GM18526 (cell line): ENCODE measurements around the gene SPP1.

Source experiments
- POLR2A ChIP-seq: IDR thresholded peaks from 3 replicates; pipeline ENCODE4 v1.6.1; 2011; ENCODE audit not compliant: insufficient read length; ENCODE audit errors: extremely low read depth

The SPP1 gene

DNA sequence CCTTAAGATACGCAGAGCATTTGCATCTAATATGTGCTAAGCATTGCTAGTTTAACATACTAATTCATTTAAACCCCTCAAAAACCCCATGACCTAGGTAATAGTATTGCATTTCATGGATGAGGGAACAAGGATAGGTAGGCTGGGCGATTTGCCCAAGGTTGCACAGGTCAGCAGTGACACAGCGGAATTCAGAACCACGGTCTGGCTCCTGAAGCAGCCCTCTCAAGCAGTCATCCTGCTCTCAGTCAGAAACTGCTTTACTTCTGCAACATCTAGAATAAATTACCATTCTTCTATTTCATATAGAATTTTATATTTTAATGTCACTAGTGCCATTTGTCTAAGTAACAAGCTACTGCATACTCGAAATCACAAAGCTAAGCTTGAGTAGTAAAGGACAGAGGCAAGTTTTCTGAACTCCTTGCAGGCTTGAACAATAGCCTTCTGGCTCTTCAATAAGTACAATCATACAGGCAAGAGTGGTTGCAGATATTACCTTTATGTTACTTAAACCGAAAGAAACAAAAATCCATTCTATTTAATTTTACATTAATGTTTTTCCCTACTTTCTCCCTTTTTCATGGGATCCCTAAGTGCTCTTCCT lies 555 bp upstream of the SPP1 start:
- TF ChIP-seq POLR2A: no peak

DNA sequence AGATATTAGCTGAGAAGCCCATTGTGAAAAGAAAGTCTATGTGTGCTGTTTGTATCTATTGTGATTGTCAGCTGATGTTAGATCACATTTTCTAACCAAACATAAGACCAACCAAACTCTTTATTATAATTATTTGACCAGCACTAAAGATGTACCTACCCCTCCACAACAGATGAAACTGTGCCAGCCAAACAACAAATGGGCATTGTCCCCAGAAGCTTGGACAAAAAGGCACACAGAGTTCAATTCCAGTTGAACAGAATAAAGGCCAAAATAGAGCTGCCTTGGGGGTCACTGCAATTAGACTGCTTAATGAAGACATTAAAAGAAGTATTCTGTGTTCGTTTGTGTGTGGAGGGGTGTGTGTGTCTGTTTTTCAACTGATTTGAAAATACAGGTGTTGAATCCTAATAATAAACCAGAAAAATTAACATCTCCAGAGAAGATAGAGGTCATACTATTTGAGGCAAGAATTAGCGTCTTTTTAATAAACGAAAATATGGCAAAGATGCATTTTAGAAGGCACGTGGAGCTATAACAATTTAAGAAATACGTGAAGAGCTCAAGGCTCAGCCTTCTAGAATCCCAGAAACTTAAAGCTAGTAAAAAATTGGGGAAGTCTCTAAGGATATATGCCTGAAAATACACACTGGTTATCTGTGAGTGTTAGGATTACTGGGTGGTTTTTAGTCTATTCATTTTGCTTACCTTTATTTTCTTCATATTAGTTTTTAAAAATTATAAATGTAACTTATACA lies 2.2 kb downstream of the SPP1 start:
- TF ChIP-seq POLR2A: no peak

DNA sequence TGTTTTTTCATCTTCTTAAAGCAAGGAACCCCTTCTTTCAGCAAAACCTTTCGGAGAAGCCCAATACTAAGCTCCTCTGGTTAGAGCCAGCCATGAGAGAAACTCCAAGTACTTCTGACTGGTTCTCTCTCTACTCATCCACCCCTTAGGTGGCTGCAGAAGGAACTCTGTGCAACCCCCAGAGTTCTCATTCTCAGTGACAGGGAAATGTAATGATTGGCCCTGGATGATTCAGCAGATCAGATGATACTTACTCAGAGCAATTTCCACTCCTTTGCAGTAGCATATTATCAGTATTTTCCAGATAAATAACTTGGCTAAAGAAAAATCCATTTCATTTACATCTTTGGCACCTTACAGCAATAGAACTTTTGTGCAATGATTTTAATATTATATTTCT lies 3.2 kb downstream of the SPP1 start:
- no peak for TF ChIP-seq POLR2A

DNA sequence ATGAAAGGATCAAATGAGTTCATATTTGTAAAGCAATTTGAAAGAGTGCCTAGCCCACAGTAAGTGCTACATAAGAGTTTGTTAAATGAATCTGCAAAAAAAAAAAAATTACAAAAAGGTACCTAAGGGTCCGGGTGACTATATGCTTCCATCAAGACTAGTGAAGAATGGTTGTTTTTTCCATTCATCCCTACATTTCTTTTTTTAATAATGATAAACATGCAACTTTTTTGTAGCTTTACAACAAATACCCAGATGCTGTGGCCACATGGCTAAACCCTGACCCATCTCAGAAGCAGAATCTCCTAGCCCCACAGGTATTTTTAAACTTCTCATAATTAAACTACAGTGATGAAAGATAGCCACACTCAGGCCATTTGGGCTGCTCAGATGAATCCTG lies 4.3 kb downstream of the SPP1 start:
- no peak for TF ChIP-seq POLR2A

DNA sequence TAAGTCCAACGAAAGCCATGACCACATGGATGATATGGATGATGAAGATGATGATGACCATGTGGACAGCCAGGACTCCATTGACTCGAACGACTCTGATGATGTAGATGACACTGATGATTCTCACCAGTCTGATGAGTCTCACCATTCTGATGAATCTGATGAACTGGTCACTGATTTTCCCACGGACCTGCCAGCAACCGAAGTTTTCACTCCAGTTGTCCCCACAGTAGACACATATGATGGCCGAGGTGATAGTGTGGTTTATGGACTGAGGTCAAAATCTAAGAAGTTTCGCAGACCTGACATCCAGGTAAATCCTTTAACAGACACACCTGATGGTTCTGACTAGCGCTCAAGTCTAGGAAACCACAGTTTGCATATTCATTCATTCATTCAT lies 6.0 kb downstream of the SPP1 start:
- TF ChIP-seq POLR2A: no peak

DNA sequence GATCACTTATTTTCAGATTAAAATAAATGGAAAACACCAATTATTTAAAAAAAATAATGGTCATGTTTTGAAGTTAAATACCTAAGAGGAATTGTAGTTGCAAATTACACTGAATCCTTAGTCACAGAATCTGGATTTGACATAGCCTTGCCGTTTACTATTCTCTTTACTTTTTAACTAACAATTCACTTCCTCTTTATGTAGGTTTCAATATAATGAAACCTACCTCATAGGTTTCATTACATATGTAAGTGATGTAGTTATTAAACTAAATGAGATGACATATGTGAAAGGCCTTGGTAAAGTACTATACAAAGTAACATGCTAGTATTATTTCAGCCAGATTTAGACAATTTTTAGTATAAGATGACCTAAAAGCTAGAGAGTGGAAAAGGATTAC lies 6.5 kb downstream of the SPP1 start:
- no peak for TF ChIP-seq POLR2A

DNA sequence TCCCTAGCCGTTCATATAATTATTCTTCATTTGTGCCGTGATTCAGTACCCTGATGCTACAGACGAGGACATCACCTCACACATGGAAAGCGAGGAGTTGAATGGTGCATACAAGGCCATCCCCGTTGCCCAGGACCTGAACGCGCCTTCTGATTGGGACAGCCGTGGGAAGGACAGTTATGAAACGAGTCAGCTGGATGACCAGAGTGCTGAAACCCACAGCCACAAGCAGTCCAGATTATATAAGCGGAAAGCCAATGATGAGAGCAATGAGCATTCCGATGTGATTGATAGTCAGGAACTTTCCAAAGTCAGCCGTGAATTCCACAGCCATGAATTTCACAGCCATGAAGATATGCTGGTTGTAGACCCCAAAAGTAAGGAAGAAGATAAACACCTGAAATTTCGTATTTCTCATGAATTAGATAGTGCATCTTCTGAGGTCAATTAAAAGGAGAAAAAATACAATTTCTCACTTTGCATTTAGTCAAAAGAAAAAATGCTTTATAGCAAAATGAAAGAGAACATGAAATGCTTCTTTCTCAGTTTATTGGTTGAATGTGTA lies 7.0 kb downstream of the SPP1 start:
- TF ChIP-seq POLR2A: no peak

DNA sequence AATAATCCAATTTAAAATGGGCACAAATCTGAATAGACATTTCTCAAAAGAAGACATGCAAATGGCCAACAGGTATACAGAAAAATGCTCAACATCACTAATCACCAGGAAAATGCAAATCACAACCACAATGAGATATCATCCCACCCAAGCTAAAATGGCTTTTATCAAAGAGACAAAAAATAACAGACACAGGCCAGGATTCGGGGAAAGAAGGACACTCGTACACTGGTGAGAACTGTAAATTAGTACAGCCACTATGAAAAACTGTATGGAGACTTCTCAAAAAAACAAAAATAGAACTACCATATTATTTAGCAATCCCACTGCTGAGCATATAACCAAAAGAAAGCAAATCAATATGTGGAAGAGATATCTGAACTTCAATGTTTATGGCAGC lies 8.5 kb downstream of the SPP1 start:
- TF ChIP-seq POLR2A: no peak

DNA sequence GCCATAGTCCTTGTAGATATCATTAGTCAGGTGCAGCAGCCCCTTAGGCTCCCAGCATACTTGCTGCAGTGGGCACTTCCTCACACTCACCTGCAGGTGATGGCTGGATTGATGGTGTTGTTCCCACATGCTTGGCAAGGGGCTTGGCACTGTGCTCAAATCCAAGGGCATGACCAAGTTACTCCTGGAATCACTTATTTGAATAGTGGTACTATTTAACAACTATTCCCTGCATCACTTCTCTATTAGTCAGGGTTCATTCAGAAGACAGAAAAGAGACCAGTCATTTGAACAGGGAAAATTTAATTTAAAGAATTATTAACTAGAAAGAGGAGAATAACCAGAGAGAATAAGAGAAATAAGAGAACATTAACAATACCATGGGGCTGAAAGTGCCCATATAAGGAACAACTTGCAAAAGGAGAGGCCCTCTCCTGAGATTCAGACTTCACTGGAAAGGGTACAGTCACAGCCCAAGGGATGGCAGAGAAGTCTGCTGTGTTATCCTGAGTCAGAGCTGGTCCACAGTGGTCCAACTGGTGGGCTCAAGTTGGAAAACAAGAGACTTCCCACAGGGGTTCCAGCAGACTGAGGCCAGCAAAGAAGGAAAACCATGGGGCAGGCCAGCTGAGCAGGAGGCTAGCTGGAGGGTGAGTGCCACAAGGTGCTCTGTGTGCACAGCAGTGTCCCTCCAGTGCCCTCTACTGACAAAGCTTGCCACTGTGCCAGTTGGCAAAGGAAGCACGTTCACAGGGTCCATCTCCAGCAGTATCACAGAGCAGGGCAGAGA lies 9.8 kb downstream of the SPP1 start:
- TF ChIP-seq POLR2A: no peak

DNA sequence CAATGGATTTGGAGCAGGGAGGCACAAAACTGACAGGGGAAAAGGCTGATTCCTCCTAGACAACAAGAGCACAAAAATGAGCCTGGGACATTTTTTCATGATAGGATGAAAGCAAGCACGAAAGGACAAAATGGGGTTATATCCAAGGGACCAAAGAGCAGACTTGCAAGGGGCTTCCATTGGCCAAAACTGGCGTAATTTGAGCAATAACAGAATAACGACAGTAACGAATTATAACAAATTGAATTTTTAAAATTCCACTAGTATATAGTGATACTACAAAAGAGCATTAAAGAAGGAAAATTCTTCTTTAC lies 10.3 kb downstream of the SPP1 start:
- TF ChIP-seq POLR2A: no peak

DNA sequence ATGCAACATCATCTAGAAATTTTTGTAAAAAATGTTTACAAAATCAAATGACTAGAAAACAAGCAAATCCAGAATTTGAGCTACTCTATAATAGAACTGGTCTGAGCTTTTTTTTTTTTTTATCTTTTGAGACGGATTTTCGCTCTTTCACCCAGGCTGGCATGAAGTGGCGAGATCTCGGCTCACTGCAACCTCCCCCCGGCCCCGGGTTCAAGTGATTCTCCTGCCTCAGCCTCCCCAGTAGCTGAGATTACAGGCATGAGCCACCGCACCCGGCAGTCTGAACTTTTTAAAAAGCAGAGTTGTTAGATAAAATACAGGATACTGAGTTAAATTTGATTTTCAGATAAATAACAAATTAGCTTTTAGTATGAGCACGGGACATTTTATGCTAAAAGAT lies 11.0 kb downstream of the SPP1 start:
- TF ChIP-seq POLR2A: no peak

DNA sequence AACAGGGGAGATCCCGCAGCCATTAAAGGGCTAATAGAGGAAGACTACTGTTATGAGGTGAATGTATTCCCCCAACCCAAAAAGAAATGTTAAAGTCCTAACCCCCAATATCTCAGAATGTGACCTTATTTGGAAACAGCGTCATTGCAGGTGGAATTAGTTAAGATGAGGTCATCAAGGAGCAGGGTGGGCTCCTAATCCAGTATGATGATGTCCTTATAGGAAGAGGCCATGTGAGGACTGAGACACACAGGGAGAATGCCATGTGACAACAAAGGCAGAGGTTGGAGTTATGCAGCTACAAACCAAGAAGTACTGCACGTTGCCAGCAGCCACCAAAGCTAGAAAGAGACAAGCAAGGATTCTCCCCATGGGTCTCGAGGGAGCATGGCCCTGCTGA lies 14.3 kb downstream of the SPP1 start:
- TF ChIP-seq POLR2A: no peak

DNA sequence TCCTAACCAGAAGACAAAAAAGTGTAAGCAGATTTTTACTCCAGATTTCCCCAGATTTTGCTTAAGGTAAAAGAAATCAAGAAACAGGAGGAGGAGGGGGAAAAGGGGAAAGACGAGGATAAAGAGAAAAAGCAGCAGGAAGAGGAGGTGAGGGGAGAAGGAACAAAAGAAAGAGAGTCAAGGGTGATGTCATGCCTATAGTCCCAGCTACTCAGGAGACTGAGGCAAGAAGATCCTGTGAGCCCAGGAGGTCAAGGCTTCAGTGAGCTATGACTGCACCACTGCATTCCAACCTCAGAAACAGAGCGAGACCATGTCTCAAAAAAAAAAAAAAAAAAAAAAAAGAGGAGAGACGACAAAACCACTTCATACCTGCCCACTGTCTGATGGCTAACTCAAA lies 19.9 kb downstream of the SPP1 start:
- TF ChIP-seq POLR2A: no peak

DNA sequence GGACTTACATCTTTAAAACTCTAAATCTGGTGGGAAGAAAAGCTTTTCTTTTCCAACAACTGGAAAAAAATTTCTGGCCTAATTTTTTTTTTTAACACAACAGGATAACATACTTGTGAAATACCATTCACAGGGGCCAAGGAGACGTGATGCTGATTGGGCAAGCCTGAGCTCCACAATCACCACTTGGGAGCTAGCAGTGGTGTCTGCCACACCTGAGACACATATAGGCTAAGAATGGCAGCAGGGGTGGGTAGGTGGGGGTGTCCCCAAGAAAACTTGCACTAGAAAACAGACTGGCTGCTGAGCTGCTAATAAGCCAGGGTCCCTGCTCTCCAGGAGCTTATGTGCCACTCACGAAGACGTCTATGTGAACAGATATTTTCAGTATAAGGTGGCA lies 26.4 kb downstream of the SPP1 start:
- no peak for TF ChIP-seq POLR2A

DNA sequence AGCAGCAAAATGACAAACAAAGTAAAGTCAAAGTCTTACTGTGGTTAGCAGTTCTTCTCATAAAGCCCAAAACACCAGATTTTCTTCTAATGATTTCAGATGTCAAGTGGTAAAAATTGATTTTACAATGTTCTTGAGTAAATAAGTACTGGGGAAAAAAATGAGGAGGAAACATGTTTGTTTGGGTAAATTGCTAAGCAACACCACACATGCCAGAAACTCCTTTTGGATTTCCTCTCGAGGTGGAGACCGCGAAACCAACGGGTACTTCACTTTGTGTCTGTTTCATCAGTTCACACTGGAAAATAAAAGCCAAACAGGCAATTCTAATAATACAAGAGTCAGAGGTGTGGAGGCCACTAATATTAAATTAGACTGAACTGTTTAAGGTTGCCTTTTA lies 27.3 kb downstream of the SPP1 start:
- TF ChIP-seq POLR2A: no peak

DNA sequence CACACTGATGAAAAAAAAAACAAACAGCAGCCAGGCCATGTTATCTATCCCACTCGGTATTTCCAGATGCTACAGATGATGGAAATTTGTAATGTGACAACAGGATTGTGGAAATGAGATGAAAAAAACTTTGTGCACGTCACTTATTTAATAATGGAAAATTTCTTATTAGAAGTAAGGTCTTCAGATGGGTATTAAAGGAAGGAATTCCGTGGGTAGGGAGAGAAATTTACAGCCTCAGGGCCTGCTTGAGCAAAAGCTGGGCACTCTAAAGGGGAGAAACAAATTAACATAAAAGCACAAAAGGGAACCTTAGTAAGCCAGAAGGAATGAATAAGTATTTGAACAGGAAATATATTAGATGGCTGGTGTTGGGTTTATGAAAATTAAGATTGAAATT lies 27.7 kb downstream of the SPP1 start:
- no peak for TF ChIP-seq POLR2A
